Middle frontal gyrus (tissue), 1 donor: ENCODE results near the gene STT3A.

ENCODE experiments used
- DNase-seq: peaks from one replicate; pipeline ENCODE4 v3.0.0-alpha.2; 2015; ENCODE audit warnings: low spot score; ENCODE audit errors: extremely low spot score

STT3A gene

DNA sequence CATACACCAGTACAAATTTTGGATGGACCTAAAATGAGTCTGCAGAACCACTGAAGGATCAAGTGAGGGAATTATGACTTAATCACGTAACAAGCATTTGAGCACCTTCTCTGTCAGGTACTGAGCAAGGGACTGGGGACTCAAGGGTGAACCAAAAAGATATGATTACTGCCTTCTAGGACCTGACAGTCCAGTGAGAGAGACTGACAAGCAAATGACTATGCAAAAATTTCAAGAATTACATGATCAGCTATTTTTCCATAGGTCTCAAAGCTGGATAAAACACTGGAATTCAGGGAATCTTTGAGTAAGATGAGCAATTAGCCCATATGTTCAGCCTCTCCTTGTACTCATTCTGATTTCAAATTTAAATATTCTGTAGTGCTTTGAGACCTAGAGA, 5.2 kb upstream of the STT3A start:
- no peak for DNase-seq

- DNase-seq: no peak
Measured at GRCh38 chr11:125588505-125588904, 4.1 kb upstream of the STT3A start.

- no peak for DNase-seq
Measured at GRCh38 chr11:125591649-125592304, 875 bp upstream of the STT3A start.

- no peak for DNase-seq
Measured at GRCh38 chr11:125593114-125593820, 615 bp downstream of the STT3A start.

GRCh38 chr11:125594958-125595357, 2.3 kb downstream of the STT3A start:
- DNase-seq: no peak

DNA sequence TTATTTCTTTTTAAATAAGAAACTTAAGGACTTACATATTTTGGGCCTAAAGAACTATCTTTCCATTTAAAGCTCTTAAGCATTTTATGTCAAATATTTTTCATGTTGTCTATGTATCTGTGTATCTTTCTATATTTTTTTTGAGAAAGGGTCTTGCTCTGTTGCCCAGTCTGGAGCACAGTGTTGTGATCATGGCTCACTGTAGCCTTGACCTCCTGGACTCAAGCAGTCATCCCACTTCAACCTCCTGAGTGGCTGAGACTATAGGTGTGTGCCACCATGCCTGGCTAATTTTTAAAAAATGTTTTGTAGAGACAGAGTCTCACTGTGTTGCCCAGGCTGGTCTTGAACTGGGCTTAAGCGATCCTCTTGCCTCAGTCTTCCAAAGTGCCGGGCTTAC, 8.0 kb downstream of the STT3A start:
- no peak for DNase-seq

- DNase-seq: no peak
Measured at GRCh38 chr11:125603207-125603606, 10.6 kb downstream of the STT3A start.

- no peak for DNase-seq
Measured at GRCh38 chr11:125605417-125605816, 12.8 kb downstream of the STT3A start.

DNA sequence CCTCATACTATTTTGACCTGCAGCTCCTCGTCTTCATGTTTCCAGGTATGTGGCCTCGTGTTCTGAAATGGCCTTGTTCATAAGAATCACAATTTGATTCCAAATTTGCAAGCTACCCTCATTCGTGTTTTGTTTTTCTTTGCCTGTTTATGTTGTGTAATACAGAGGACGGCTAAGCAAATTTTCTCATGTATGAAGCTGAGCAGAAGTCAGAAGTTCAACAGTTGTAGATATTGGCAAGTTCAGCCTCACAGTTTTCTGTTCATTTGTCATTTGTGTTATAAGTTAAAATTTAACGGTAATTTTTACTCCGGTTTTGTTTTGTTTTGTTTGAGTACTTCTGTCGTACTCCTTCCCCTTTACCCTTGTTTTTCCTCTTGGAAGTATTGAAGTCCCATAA, 16.9 kb downstream of the STT3A start:
- no peak for DNase-seq

DNA sequence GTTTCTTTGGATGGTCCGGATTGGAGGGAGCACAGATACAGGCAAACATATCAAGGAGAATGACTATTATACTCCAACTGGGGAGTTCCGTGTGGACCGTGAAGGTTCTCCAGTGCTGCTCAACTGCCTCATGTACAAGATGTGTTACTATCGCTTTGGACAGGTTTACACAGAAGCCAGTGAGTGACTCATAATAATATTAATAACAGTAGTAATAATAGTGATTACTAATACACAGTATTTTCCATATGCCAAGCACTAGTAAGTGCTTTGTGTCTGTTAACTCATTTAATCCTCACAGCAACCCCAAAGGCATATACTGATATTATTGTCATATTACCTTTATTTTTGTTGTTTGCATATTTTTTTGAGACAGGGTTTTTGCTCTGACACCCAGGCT, 25.7 kb downstream of the STT3A start:
- DNase-seq: no peak

- no peak for DNase-seq
Measured at GRCh38 chr11:125621995-125622394, 29.3 kb downstream of the STT3A start.

DNA sequence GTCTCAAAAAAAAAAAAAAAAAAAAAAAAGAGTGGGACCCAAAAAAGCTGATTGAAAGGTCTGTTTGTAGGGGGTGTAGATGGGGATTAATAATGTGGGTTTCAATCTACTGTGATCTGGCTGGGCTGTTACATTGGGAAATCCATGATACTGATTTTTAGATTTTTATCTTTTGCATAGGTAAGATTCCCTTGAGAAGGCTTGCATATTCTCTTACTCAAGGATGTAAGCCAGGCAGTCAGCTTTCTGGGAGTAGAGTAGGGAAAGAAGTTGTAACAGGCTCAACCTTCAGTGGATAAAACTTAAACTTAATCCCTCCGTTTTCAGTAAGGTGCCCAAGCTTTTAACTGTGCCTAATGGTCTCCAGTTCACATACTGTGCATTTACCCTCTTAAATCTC, 30.4 kb downstream of the STT3A start:
- DNase-seq: no peak

GRCh38 chr11:125624756-125625213, 32.1 kb downstream of the STT3A start, which contains the start of gene CHEK1:
Gene CHEK1 (plus strand): TSS chr11:125625163. CDS start chr11:125626769, 1,606 bp downstream.
- no peak for DNase-seq

DNA sequence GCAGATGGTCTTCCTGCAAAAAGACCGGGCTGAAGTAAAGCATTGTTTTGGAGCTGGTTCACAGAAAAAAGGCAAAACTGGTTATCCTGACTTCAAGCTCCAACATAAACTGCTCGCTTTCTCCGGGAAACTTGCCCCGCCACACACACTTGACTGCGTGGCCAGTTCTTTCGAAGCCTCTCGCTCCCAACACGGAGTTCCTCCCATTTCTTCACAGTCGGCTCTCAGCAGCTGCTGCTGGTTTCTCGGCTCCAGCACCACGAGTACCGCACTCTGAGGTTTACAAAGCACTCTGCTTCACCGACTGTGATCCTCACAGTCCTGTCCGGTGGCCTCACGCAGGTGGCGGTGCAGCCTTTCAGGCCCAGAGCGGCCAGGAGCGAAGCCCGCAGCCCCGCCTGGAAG, 32.6 kb downstream of the STT3A start:
- no peak for DNase-seq

DNA sequence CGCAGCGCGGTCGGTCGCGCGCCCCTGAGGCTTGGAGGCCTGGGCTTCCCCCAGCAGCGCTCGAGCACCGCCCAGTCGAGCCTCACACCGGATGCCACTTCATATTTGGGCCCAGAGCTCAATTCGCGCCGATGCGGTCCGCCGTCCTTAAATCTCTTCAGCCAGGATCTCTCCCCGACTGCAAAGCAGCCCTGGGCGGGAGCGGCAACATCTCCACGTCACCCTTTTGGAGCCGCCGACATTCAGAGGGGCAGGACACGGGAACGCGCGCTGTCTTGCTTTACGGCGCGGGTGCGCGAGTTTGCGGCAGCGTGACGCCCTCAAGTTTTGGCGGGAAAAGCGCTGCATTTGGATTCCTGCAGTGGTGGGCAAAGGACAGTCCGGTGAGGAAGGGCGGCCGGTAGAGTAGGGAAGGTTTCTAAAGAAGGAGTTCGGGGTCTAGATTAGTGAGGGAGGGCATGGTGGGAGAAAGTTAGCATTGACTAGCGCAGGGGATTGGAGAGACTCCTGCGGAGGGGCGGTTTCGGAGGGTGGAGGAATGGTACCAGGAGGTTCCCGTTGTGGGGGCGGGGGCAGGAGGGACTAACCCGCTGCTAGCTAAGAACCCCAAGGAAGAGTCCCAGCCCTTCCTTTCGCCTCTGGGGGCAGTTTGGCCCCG, 33.1 kb downstream of the STT3A start:
- DNase-seq: peak; percentile 84

DNA sequence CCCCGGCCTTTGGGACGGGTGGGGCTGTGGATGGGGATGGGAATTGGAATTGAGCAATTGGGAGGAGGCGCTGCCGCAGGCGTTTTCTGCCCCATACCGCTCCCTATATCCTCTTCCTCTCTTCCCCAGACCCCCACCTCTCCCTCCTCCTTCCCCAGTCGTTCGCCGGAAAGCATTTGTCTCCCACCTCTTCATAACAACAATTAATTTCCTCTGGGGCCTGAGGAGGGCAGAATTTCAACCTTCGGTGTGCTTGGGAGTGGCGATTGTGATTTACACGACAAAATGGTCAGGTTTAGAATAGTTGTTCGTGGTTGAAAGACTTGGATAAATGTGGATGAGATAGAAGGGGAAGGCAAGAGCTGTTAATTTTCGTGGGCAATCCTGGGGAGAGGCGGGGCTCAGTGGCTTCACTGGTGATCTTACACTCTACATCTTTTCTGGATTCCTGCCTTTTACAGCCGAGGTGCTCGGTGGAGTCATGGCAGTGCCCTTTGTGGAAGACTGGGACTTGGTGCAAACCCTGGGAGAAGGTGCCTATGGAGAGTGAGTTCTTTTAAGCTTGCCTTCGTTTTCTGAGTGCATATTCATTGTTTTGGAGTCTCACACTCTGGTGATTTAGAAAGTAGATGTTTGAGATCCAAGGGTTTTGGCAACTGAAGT, 33.8 kb downstream of the STT3A start:
- DNase-seq: no peak

DNA sequence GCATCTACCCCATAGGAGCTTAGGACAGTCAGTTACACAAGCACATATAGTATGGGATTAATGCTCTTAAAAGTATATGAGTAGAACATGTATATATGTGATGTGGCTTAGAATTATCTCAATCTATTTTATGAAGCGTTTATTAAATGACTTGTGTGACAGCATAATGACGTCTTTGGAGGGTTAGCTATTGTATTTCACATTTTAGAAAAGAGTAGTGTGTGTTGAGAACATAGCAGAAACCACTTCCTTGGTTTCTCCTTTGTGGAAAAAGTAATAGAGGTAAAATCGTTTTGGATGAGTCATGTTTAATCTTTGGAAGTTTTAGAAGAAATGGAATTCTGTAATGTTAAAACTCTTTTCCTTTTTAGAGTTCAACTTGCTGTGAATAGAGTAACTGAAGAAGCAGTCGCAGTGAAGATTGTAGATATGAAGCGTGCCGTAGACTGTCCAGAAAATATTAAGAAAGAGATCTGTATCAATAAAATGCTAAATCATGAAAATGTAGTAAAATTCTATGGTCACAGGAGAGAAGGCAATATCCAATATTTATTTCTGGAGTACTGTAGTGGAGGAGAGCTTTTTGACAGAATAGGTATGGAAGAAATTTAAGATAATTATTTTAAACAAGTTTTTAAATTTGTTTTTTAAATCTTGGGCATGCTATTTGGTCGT, 34.7 kb downstream of the STT3A start:
- no peak for DNase-seq

GRCh38 chr11:125637840-125638239, 45.2 kb downstream of the STT3A start:
- no peak for DNase-seq

- no peak for DNase-seq
Measured at GRCh38 chr11:125638315-125638714, 45.7 kb downstream of the STT3A start.

DNA sequence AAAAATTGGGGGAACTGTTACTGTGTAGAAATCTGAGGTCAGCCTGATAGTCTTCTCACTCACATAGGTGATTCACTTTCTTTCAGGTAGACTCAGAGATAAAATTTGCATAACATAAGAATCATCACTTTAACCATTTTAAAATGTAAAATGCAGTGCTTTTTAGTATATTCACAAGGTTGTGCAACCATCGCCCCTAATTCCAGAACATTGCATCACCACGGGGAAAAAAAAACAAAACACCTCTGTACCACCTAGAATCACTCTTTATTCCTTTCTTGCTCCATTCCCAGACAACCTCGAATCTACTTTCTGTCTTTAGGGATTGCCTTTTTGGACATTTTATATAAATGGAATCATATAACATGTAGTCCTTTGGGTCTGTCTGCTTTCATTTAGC, 53.2 kb downstream of the STT3A start:
- no peak for DNase-seq

DNA sequence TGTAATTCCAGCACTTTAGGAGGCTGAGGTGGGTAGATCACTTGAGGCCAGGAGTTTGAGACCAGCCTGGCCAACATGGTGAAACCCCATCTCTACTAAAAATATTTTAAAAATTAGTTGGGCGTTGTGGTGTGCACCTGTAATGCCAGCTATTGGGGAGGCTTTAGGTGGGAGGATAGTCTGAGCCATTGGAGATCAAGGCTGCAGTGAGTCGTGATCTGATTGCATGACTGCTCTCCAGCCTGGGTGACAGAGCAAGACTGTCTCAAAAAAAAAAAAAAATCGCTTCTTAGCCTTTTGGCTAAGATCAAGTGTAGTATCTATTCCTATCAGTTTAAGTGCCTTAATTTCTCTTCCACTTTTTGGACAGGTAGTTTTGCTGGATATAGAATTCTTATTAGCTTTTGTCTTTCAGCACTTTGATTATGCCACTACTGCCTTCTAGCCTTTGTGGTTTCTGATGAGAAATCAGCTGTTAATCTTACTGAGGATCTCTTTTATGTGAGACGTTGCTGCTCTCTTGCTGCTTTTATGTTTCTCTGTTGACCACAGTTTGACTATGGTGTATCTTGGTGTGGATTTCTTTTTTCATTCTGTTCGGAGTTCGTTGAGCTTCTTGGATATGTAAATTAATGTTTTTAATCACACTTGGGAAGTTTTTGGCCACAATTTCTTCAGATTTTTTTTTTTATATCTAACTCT, 57.0 kb downstream of the STT3A start:
- no peak for DNase-seq
